NAMALWA (cell line): ENCODE data around the gene CCDC175.
A peak's percentile ranks its signal among the peaks of the same experiment; 100 is the strongest.

ENCODE experiments used
- DNase-seq: peaks from one replicate; pipeline ENCODE4 v3.0.0-alpha.2; 2015; ENCODE audit warnings: low spot score

The CCDC175 gene

DNA sequence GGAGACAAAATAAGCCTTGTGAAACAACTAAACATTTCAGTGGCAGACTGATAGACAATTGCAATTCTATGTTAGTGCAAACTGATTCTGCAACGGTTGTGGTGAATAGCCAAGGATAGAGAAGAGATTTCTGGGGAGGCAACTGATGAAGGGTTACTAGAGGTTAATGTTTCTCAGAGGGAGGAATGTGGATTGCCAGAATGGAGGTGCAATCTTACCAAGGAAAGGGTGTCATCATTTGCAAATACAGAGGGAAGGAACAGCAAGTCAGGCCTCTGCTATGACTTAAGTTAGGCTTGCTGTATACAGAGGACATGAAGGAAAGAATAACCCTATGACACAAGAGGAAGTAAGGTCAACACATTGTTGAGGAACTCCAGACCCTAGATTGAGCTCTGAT, 35.8 kb downstream of the CCDC175 start:
- DNase-seq, result no peak

DNA sequence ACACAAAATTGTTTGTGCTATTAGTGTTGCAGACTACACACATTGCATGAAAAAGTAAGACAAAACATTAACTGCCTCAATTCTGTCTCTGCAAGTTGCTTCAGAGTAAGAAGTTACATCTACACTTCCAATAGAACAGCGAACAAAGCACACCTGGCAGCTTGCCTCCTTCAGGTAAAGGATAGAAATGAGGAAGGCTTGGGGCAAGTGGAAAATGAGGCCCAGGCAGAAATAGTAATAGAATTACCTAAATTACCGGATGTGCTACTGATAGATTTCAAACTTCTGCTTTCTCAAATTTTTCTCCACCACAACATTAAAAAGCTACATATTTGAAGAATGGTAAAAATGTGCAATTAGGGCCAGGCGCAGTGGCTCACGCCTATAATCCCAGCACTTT, 37.7 kb downstream of the CCDC175 start:
- no peak for DNase-seq

DNA sequence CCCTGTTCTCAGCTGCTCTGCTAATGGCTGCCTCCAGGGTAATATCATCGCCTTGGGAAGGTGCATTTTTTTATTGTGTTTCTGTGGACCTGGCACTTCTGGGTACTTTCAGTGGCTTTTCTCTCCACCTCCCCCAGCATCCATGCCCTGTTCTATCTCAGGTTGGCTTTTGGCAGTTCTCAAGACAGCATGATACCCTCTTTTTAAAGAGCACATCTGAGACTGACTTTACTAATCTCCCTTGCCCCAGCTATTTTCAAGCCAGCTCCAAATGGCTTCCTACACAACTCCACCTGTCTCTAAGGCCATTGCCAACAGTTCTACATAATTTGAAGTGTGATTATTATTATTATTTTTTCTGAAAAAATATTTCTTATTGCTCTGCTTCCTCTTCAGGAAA, 39.1 kb downstream of the CCDC175 start:
- DNase-seq, result no peak

DNA sequence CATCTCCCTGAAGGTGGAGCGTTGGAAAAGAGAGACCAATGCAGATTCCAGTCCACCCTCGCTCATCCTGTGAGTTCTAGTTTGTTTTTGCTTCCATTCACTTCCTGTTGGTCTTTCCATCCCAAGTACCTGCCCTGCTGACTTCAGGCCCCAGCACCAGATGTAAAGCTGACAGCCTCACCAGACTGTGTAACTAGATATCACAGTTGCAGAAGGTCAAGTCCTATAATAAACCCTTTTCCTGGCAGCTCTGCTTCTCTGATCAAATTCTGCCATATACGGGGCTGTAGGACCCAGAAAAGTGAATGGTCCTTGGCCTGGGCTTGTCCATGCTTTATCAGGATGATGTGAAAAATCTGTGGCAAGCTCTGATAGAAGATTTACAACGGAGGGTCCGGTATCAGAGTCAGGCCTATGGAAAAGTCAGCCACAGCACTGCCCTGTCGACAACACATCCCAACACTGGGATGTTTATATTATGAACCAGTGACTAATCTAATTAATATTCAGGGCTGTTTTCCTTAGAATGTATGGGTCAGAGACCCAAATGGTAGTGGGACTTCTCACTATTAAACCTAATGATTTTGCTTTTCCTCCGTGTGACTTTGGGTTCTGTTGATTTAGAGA, 42.1 kb downstream of the CCDC175 start:
- no peak for DNase-seq

DNA sequence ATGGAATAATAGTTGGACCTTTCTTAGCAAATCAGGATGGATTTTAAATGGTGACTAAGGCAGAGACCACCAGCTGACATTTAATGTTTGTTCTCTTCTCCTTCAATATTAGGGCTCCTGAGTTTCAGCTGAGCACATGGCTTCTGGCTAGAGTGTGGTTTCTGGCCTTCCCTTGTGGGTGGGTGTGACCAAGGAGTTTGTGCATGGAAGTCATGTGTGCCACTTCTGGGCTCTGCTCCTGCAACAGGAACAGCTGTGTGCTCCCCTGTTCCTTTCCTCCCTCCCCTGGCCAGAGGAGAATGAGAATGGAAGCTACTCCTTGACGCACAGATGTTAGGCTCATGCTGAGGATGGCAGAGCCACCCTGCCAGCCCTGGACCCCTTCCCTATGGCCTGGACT, 44.2 kb downstream of the CCDC175 start:
- DNase-seq, result no peak

DNA sequence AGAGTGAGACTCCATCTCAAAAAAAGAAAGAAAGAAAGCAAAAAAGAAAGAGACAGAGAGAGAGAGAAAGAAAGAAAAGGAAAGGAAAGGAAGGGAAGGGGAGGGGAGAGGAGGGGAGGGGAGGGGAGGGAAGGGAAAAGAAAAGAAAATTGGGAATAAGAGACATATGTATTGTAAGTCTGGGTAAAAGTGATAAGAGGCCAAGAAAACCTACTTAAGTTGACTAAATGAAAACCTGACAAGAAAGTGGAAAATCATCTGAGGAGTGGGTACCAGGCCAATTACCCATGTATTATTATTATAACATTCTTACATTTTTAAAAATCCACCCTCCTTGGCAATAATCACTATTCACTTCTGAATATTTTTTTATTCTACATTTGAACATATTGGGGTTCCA, 46.3 kb downstream of the CCDC175 start:
- DNase-seq, result no peak

DNA sequence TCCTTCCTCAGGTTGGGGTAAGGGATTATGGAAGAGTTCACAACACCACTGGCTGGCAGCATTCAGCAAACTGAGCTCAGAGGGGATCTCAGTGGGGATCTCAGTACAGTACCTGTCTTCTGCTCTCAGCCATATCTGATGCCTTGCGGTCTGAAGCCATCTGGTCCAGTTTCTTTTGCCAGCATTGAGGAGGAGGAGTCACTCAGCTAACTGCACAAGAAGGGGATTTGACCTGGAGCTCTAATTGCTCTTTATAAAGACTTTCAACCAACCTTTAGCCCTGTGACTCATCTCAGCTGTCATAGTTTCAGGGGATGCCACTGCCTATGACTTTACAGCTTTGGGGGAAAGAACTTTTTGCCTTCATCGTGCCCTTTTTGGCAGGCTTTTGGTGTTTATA, 47.4 kb downstream of the CCDC175 start:
- no peak for DNase-seq

DNA sequence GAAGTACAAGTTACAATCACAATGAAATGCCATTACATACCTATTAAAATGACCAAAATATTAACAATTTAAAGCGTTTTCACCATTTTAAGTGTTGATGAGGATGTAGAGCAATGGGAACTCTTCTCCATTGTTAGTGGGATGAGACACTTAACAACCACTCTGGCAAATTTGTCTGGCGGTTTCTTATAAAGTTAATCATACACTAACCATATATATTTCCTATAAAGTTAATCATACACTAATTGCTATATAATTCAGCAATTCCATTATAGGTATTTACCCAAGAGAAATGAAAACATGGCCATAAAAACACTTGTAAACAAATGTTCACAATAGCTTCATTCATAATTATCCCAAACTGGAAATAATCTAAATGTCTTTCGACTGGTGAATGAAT, 56.4 kb downstream of the CCDC175 start:
- no peak for DNase-seq

DNA sequence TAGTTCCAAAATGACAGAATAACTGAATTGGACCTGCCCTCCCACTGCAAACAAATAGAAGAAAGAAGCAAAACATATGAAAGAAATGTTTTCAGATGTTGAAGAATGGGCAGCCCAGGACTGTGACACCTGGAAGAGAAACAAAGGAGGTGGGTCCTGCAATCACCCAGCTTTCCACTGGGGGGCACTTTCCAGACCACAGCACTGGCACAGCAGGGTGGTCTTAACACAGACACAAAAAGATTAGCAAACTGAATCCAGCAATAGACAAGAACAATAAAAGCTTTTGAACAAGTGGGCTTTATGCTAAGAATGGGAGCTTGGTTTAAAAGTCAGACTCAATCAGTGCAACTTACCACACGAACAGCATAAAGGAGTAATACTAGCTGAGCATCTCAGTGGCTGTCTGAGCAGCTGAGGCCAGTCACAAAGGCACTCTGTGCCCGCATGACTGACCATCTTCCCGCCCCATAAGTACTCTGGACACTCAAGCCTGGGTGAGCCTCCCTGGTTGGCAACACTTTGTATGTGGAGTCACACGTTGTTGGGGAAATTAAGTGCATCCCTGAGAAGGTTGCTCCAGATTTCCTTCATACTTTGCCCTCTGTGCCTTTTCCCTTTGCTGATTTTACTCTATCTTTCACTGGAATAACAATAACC, 64.6 kb downstream of the CCDC175 start:
- peak; percentile 19 for DNase-seq

DNA sequence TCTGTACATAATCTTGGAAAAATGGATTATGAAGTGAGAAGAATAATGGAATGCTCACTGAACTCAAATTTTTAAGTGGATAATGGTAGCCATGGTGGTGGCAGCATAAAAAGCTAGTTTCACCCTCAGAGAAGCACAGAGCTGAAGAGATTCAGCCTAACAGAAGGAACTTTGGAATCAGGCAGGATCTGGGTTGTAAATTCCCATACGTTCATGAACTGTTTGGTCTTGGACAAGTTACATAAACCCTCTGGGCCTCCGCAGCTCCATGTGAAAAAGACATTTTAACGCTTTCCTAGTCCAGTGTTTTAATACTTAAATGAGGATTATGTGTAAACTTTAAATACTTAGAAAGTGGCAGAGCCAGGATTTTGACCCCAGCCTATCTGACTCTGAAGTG, 65.6 kb downstream of the CCDC175 start:
- no peak for DNase-seq

DNA sequence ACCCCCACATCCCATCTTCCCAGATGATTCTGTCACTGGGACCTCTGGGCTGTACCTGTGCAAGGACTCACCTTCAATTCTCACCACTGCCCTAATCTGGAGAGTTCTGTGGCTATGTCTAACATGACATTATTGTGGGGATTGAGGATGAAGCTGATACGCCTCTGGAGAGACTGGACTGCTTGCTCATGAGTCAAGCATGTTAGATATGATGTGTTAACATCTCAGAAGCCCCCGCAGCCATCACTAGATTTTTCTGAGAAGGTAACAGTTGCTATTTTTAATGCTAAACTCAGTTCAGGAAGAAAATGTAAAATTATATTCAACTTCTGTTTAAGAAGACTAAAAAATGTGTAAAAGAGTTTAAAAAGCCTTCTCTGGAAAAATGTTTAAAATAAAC, 66.6 kb downstream of the CCDC175 start:
- DNase-seq, result no peak

DNA sequence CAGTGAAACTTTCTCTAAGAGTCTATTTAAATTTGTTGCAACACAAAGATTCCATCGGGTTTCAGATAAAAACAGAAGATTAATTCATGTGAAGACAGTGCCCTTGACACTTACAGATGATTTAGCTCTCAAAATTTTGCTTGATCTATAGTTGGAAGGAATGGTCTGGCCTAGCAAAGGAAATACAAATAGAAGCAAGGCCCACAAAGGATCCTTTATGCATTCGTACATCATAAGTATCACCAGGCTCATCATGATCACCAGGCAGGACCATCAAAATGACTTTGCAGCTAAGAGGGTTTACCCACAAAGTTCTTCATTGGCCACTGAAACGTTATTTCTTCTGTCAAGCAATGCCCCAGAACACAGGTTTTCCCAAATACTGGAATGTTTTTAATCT, 67.5 kb downstream of the CCDC175 start:
- no peak for DNase-seq

DNA sequence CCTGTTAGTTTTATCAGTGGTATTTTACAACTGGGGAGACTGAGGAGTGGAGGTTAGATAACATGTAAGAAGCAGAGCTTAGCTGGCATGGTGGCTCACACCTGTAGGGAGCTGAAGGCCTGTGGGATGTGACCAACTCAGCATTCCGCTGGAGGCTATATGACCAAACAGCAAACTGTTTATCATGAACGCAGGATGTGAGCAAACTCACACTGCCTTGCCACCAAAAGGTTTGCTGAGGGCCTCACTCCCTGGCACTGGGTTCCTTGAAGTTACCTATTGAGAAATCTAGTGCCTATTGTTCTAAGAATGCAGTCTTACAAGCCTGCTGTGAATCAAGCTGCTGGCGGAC, 68.9 kb downstream of the CCDC175 start:
- no peak for DNase-seq

DNA sequence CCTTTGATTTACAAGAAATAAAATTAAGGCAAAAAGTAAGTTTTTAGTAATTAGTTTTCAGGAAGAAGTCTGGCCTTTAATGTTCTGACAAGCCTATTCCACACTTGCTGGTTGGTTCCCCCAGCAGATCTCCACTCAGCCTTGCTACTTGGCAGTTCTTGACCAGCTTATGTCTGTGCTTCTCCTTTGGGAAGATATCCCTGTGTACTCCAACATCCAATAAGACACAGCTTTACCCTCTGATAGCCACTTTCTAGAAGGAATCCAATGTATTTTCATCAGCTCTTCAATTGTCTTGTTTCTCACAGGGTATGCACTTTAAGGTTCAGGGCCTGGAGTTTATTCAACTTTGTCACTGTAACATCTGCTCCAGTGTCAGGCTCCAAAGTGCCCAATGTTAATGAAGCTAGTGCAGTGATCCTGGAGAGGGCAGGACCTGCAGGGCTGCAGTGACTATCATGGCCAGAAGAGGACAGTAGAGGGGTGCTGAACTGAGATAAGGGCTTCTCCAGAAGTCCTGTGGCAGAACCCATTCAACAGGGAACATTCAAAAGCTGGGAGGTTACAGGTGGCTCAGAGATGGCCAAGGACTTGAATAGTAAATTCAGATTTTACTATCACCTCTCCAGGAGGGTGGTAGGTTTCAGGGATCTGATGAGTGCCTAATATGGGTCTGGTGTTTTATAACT, 69.4 kb downstream of the CCDC175 start:
- DNase-seq, result peak; percentile 56

DNA sequence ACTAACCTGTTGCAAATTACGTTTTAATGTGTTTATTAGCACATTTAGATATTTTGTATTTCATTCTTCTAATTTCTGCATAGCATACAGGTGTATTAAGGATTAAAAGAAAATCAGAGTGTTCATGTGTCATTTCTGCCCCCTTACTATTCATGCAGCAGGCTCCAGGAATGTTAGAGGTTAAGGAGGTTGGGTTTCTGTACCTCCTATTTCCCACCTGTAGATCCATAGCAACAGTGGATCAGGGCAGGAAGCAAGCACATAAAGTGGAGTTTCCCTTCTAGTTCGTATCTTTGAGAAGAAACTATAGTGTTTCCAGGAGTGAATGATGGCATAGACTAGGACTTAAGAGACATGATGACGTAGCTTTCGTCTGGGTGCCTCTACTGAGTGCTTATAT, 73.4 kb downstream of the CCDC175 start:
- DNase-seq, result no peak

DNA sequence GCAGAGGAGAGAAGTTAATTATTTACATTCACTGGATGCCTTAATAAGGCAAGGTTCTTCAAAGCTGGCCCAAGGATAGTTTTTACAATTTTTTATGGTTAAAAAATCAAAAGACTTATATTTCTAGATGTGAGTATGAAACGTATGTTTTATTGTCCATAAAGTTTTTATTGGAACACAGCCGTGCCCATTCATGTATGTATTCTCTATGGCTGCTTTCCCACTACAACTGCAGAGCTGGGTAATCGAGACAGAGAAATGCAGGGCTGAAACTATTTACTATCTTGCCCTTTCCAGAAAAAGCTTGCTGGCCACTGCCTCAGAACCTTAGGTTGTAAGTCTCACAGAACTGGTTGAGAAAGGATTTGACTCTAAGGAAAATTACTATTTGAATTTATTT, 75.9 kb downstream of the CCDC175 start:
- DNase-seq, result no peak

DNA sequence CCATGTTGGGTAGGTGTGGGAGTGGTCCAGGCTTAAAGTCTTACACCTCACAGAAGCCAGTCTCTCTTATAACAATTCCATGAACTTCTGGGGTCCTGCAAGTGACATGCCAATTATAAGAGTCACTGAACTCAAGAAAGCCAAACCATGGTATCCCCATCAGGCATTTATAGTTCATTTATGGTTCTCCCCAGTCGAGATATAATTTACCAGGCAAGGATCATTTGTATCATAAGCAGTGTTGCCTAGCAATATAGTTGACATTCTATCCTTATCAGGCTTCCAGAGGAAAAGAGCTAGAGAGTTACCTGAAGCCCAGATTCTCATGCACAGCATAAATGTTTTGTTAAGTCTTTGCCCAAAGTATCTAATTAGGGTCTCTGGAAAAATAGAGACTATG, 84.2 kb downstream of the CCDC175 start:
- no peak for DNase-seq

DNA sequence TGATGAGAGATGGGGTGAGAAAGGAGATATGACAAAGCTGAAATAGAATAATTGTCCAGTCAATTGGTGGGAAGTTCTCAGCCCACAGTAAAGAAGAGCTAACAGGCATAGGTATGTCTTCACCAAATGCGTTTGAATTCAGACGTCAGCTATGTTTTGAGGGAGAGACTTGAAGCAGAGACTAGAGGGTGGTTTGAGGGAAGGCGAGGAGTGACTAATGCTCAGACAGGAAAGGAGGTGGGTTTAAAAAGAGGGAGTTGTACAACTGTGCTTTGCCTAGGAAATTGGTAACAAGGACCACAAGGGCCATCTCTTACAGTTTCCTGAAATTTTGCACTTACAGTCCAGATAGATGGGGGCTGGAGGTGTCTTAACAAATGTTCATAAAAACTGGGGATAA, 85.9 kb downstream of the CCDC175 start:
- DNase-seq, result no peak

DNA sequence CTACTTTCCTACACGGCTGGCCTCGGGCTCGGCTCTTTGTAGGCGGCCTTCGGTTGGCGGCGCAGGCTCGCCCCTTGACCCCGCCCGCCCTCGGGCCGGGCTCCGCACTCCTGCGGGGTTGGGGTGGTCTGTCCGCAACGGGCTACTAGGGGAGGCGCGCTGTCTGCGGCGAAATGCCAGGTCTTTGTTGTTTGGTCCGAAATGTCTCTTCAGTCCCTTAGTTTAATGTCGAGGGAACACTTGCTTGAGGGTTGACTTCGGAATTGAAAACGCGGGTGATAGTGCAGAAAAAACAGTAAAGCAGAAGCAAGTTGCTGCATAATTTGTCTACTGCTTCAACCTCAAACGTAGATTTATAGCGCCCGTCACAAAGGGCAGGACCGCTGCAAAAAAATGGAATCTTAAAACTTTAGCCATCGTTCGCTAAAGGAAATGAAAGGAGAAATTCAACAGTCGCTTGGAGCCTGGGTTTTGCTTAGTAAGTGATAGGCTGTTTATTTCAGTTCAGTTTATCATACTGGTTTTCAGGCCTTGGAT, 91.9 kb downstream of the CCDC175 start:
- DNase-seq, result no peak

DNA sequence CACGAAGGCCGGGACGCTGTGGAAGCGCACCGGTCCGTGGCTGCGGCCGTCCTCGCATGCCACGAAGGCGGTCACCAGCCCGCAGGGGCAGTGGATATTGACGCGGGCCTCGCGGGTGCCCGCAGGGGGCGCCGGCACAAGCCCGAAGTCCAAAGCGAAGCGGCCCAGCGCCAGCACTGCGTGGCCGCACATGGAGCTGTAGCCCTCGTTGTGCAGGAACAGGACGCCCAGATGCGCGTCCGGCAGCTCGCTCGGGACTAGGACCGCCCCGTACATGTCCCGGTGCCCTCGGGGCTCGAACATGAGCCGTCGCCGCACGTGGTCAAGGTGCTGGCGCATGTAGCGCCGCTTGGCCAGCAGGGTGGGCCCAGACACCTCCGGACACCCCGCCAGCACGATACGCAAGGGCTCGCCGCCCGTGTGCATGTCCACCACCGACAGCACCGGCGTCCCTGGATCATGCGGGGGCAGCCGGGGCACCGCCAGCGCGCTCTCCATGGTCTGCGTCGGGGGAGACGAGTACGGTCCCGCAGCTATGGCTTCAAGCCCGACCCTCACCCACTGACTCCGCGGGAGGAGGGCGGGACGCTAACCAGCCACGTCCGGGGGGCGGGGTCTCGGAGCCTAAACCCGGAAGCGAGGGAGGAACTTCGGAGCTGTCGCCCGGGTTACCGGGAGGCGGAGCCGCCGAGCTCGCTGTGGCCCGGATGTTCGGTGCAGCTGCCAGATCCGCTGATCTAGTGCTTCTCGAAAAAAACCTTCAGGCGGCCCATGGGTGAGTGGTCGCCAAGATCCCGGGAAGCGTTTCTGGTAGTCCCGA, 92.6 kb downstream of the CCDC175 start, which contains the start of the genes JKAMP and L3HYPDH:
JKAMP (plus strand) TSS at position 699 of the 820 bp plus-strand sequence; CDS start at position 772, 73 bp downstream.
L3HYPDH (minus strand) TSS at position 590 of the 820 bp plus-strand sequence; CDS start at position 498, 92 bp downstream.
- DNase-seq, result peak; percentile 92

DNA sequence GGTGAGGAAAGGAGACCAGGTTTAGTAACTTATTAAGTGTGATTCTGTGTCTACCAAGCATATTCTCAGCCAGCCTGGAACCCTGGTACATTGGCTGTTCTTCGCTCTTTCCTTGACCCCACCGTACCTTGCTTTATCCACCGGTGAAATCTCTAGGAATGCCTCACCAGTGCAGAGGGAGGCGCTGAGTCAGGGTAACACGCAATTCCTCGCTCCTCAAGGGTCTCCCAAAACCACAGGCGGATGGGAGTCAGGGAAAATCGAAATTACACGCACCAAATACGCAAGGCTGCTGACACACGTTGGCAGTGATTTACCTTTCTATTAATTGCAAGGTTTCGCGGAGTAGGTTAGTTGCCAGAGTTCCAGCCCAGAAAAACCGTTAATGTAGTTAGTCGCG, 93.2 kb downstream of the CCDC175 start:
- DNase-seq, result peak; percentile 8
